Measurements from ENCODE around the gene PKP4.

The PKP4 gene

GRCh38 chr2:158600155-158600802, 143.5 kb downstream of the PKP4 start:
- no peak for DNase-seq (ENCODE audit: low read depth)

GRCh38 chr2:158602027-158602426, 145.3 kb downstream of the PKP4 start:
- no peak for DNase-seq (ENCODE audit: low read depth)

GRCh38 chr2:158603205-158603604, 146.5 kb downstream of the PKP4 start:
- no peak for DNase-seq (ENCODE audit: low read depth)

- DNase-seq (ENCODE audit: low read depth), result no peak
These were observed 147.2 kb downstream of the PKP4 start for GRCh38 chr2:158603986-158604385.

GRCh38 chr2:158610059-158610458, 153.3 kb downstream of the PKP4 start:
- DNase-seq (ENCODE audit: low read depth), result no peak

- no peak for DNase-seq (ENCODE audit: low read depth)
These were observed 159.8 kb downstream of the PKP4 start for GRCh38 chr2:158616480-158617000.

- no peak for DNase-seq (ENCODE audit: low read depth)
These were observed 162.2 kb downstream of the PKP4 start for GRCh38 chr2:158618891-158619490.

GRCh38 chr2:158619496-158619895, 162.7 kb downstream of the PKP4 start:
- no peak for DNase-seq (ENCODE audit: low read depth)

- DNase-seq (ENCODE audit: low read depth), result no peak
These were observed 163.9 kb downstream of the PKP4 start for GRCh38 chr2:158620656-158621055.

- no peak for DNase-seq (ENCODE audit: low read depth)
These were observed 167.4 kb downstream of the PKP4 start for GRCh38 chr2:158624071-158624667.

- DNase-seq (ENCODE audit: low read depth), result no peak
These were observed 168.2 kb downstream of the PKP4 start for GRCh38 chr2:158624961-158625360.

- DNase-seq (ENCODE audit: low read depth), result no peak
These were observed 172.4 kb downstream of the PKP4 start for GRCh38 chr2:158629116-158629515.

- no peak for DNase-seq (ENCODE audit: low read depth)
These were observed 176.5 kb downstream of the PKP4 start for GRCh38 chr2:158633261-158633660.

- DNase-seq (ENCODE audit: low read depth), result no peak
These were observed 177.9 kb downstream of the PKP4 start for GRCh38 chr2:158634627-158635026.

GRCh38 chr2:158635961-158636601, 179.3 kb downstream of the PKP4 start:
- no peak for DNase-seq (ENCODE audit: low read depth)

GRCh38 chr2:158637357-158637756, 180.6 kb downstream of the PKP4 start:
- no peak for DNase-seq (ENCODE audit: low read depth)

- DNase-seq (ENCODE audit: low read depth), result no peak
These were observed 187.4 kb downstream of the PKP4 start for GRCh38 chr2:158644139-158644538.

GRCh38 chr2:158645299-158645698, 188.5 kb downstream of the PKP4 start:
- DNase-seq (ENCODE audit: low read depth), result no peak

GRCh38 chr2:158647436-158648231, 190.9 kb downstream of the PKP4 start:
- DNase-seq (ENCODE audit: low read depth), result no peak

- no peak for DNase-seq (ENCODE audit: low read depth)
These were observed 193.1 kb downstream of the PKP4 start for GRCh38 chr2:158649846-158650245.

GRCh38 chr2:158650646-158651357, 194.1 kb downstream of the PKP4 start:
- no peak for DNase-seq (ENCODE audit: low read depth)

Data from activated T-cell treated with anti-CD3 and anti-CD28 coated beads for 48 hours (primary cell).